GM12878 (cell line): ENCODE data around the gene ZNF652. TPM values are rescaled to one million over a fixed set of nuclear protein-coding genes. Genes with fewer than 3 reads are reported as not detected.

ENCODE experiments used
- ATAC-seq: fragments of 200-7000 bp; cut with Tn5 transposase; 3 replicates; pipeline ENCODE4 v1.9.1; 2020; ENCODE audit warnings: mild to moderate bottlenecking, moderate library complexity
- BruUV-seq: library from RNA; stranded (reverse); fragments of 400-500 nt; replicated peaks from 2 replicates; lab custom pipeline; 2021; lab: Mats Ljungman, UMichigan
- CTCF ChIA-PET: fragments of 300-600 bp; sonication (Branson Sonifier 250); formaldehyde crosslinking; extraction: SDS; loops from one replicate; lab custom pipeline; 2021; ENCODE audit warnings: inconsistent platforms; lab: Yijun Ruan, JAX
- POLR2A ChIA-PET: fragments of 350-600 bp; formaldehyde crosslinking; extraction: SDS; loops from one replicate; lab custom pipeline; 2021; ENCODE audit warnings: inconsistent platforms; lab: Charles Lee
- RAD21 ChIA-PET: fragments of 300-600 bp; sonication (Branson Sonifier 250); formaldehyde crosslinking; loops from one replicate; lab custom pipeline; 2023; ENCODE audit warnings: antibody characterized with exemption; ENCODE audit not compliant: unreplicated experiment; lab: Charles Lee
- SMC1A ChIA-PET: fragments of 300-600 bp; sonication (Branson Sonifier 250); formaldehyde crosslinking; loops from one replicate; lab custom pipeline; 2023; ENCODE audit not compliant: unreplicated experiment, uncharacterized antibody; lab: Charles Lee
- DNase-seq: peaks from one replicate; pipeline ENCODE4 v3.0.0-alpha.2; 2011; ENCODE audit warnings: low read depth, low spot score
- FAIRE-seq: peaks from 3 replicates; lab custom pipeline; 2011; peaks lifted over from hg19 to GRCh38; lab: Jason Lieb, UNC
- H2AFZ ChIP-seq: 2 replicates; pipeline ENCODE4 v1.6.0; 2011; ENCODE audit warnings: low read depth, low read length, control low read depth; ENCODE audit not compliant: control insufficient read depth
- H3K27ac ChIP-seq: 2 replicates; pipeline ENCODE4 v1.5.1; 2011; ENCODE audit warnings: control low read depth; ENCODE audit not compliant: control insufficient read depth, insufficient read depth
- H3K27me3 ChIP-seq, 2 experiments: replicated peaks in 1 of 2; 2 replicates each; pipeline versions ENCODE4 v1.6.0 to v1.6.1; 2011; ENCODE audit warnings: low read length in 1 of 2; ENCODE audit not compliant: control insufficient read depth in 2 of 2, insufficient read depth in 2 of 2
- H3K36me3 ChIP-seq, 2 experiments: 2 replicates each; pipeline ENCODE4 v1.5.1; 2011; ENCODE audit warnings: low read length in 1 of 2; ENCODE audit not compliant: control insufficient read depth in 2 of 2, insufficient read depth in 2 of 2
- H3K4me1 ChIP-seq: 2 replicates; pipeline ENCODE4 v1.6.1; 2011; ENCODE audit warnings: mild to moderate bottlenecking, low read length, moderate library complexity, mixed read lengths; ENCODE audit not compliant: control insufficient read depth, insufficient read depth
- H3K4me2 ChIP-seq: 2 replicates; pipeline ENCODE4 v1.6.0; 2011; ENCODE audit warnings: control low read depth; ENCODE audit not compliant: control insufficient read depth, insufficient read depth
- H3K4me3 ChIP-seq: fragments of 200-600 bp; sonication (generic); 2 replicates; pipeline ENCODE4 v1.5.1; 2016
- H3K79me2 ChIP-seq: 2 replicates; pipeline ENCODE4 v1.6.0; 2011; ENCODE audit warnings: low read length; ENCODE audit not compliant: control insufficient read depth, insufficient read depth
- H3K9ac ChIP-seq: 2 replicates; pipeline ENCODE4 v1.8.0; 2011; ENCODE audit warnings: low read length, control low read depth, mixed read lengths; ENCODE audit not compliant: control insufficient read depth, insufficient read depth
- H3K9me3 ChIP-seq: replicated peaks from 3 replicates; pipeline ENCODE4 v1.5.1; 2011; ENCODE audit warnings: mild to moderate bottlenecking, low read length; ENCODE audit not compliant: control insufficient read depth, insufficient read depth
- H4K20me1 ChIP-seq: 2 replicates; pipeline ENCODE4 v1.6.0; 2011; ENCODE audit not compliant: control insufficient read depth, insufficient read depth
- ATF7 ChIP-seq: fragments of 450-650 bp; IDR thresholded peaks from 2 replicates; pipeline ENCODE4 v1.6.1; 2016; ENCODE audit warnings: low read depth, mild to moderate bottlenecking
- BMI1 ChIP-seq: fragments of 450-650 bp; IDR thresholded peaks from 2 replicates; pipeline ENCODE4 v1.6.1; 2016; ENCODE audit warnings: mild to moderate bottlenecking, moderate library complexity, borderline replicate concordance
- CBFB ChIP-seq: IDR thresholded peaks from 2 replicates; pipeline ENCODE4 v1.6.1; 2016; ENCODE audit warnings: antibody characterized with exemption, low read depth
- DPF2 ChIP-seq: fragments of 450-650 bp; IDR thresholded peaks from 2 replicates; pipeline ENCODE4 v1.6.1; 2017; ENCODE audit warnings: mild to moderate bottlenecking
- FOXM1 ChIP-seq: IDR thresholded peaks from 2 replicates; pipeline ENCODE4 v1.6.1; 2012; ENCODE audit warnings: low read depth, mild to moderate bottlenecking, inconsistent platforms, low read length, moderate library complexity
- MYB ChIP-seq: fragments of 150-350 bp; IDR thresholded peaks from 2 replicates; pipeline ENCODE4 v1.6.1; 2014; ENCODE audit warnings: mild to moderate bottlenecking, low read depth, low read length, borderline replicate concordance
- MYC ChIP-seq: IDR thresholded peaks from 2 replicates; pipeline ENCODE4 v1.6.1; 2011; ENCODE audit warnings: mild to moderate bottlenecking, low read length, moderate library complexity, inconsistent platforms; ENCODE audit not compliant: insufficient read depth, insufficient replicate concordance, insufficient read length, severe bottlenecking
- NKRF ChIP-seq: fragments of 450-650 bp; conservative IDR thresholded peaks from 2 replicates; pipeline ENCODE4 v1.6.1; 2017; ENCODE audit warnings: mild to moderate bottlenecking, moderate library complexity
- SREBF1 ChIP-seq: IDR thresholded peaks from 2 replicates; pipeline ENCODE4 v1.6.1; 2012; ENCODE audit warnings: mild to moderate bottlenecking, low read length
- STAT3 ChIP-seq: IDR thresholded peaks from 2 replicates; pipeline ENCODE4 v1.6.1; 2011; ENCODE audit warnings: low read depth, low read length, improper control_type of control experiment
- WGBS: methylation state at CpG from one replicate; pipeline ENCODE4 v1.1.6; 2016; ENCODE audit warnings: low lambda C conversion rate; ENCODE audit not compliant: insufficient replicate concordance, insufficient coverage; ENCODE audit errors: missing lambda C conversion rate; 5-methylcytosine and 5-hydroxymethylcytosine counted together
- in situ Hi-C: fragments of 300-500 bp; cut with MboI; formaldehyde crosslinking; loops from 9 replicates; pipeline ENCODE4 v1.14.3; 2018; ENCODE audit warnings: mixed read lengths
- intact Hi-C: fragments of 100-400 bp; cut with micrococcal nuclease; formaldehyde crosslinking; loops from one replicate; pipeline ENCODE4 v1.14.2; 2022; ENCODE audit not compliant: unreplicated experiment
- polyA plus RNA-seq, 11 experiments: library from polyadenylated mRNA; depleted of rRNA in 4 of 11; unstranded in 6 of 11; stranded (reverse) in 5 of 11; fragments of >200 nt; fragmentation: Nextera tagmentation in 4 of 11; fragmentation: Illumina TruSeq in 1 of 11; extraction: Ambion mirVana in 4 of 11; extraction: Trizol in 1 of 11; gene quantifications; 1 replicate in 1 of 11; 2 replicates in 10 of 11; pipeline versions ENCODE4 v1.2.1 to v1.2.3, GENCODE V29; 2011 to 2016; ENCODE audit warnings: inconsistent platforms in 2 of 11, missing spikeins in 2 of 11, low read depth in 1 of 11
- total RNA-seq, 4 experiments: library from RNA; depleted of rRNA in 3 of 4; stranded (reverse); fragments of >200 nt in 3 of 4; fragmentation: Illumina TruSeq in 1 of 4; extraction: Trizol in 1 of 4; gene quantifications; 2 replicates each; pipeline versions ENCODE4 v1.2.1 to v1.2.3, GENCODE V29; 2013 to 2021

Gene ZNF652
- total and polyA plus RNA-seq, 10 of the 15 experiments (the other 5 are each of a cell fraction or from before 2014, with no cell fraction given) = 3.4 to 13.1 (median 8.7) TPM

DNA sequence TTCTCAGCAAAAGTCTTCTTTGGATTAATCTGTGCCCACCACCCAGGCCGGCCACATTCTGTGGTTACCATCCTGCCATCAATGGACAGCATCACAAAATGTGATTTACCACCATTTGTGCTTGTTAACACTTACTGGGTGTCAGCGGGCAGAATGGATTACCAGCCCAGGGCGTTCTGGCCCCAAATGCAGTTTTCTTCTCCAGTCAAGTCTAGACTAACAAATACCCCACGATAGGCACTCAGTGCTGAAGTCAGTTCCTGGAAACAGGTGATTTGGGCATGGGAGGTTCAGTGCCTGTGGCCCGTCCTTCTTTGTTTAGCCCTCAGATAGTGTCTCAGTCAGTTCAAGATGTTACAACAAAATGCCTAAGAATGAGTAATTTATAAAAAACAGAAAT is 92.7 kb downstream of the ZNF652 start:
- BruUV-seq = no TSS peak
- ChIA-PET RAD21 (no interaction called here), CTCF (no interaction called here), POLR2A (no interaction called here), SMC1A (no interaction called here)
- in situ Hi-C loops = no loop called here
- WGBS = 53% methylated on average over 5 of the region's 5 CpGs
- FAIRE-seq (no peak), DNase-seq (no peak), ATAC-seq (no peak)
- TF ChIP-seq DPF2 (no peak), SREBF1 (no peak), NKRF (no peak), STAT3 (no peak), BMI1 (no peak), ATF7 (no peak), CBFB (no peak), MYB (no peak), MYC (no peak), FOXM1 (no peak)
- Histone ChIP-seq H3K9ac (no peak overlapping the region), H3K27ac (no peak overlapping the region), H3K36me3 (no peaks in the 10 kb centered on the region), H3K79me2 (no peaks in the 10 kb centered on the region), H2AFZ (no peak overlapping the region), H3K4me3 (no peak overlapping the region), H3K4me2 (no peak overlapping the region), H3K9me3 (no peaks in the 10 kb centered on the region), H4K20me1 (no peaks in the 10 kb centered on the region), H3K4me1 (no peaks in the 10 kb centered on the region), H3K27me3 (no peaks in the 10 kb centered on the region; a peak in 1 of 4 replicates)
- intact Hi-C loops = no loop called here
